ENCODE measurements around the gene TBP.

Gene TBP

GRCh38 chr6:170578909-170579308 is 24.7 kb downstream of the TBP start:
- TF ChIP-seq POU6F1 (CRISPR knock-in tag; IDR thresholded peaks at IDR 0.05; ENCODE audit: borderline replicate concordance, low read depth) (no peak), CSRNP3 (CRISPR knock-in tag; IDR thresholded peaks at IDR 0.05) (no peak), PATZ1 (CRISPR knock-in tag; IDR thresholded peaks at IDR 0.05; ENCODE audit: borderline replicate concordance) (no peak), ZNF565 (CRISPR knock-in tag; conservative IDR thresholded peaks at IDR 0.05; ENCODE audit: low read depth) (no peak), BACH2 (CRISPR knock-in tag; IDR thresholded peaks at IDR 0.05; ENCODE audit: borderline replicate concordance) (no peak), ZC3H10 (CRISPR knock-in tag; IDR thresholded peaks at IDR 0.05) (no peak)
- ATAC-seq = no peak

- TF ChIP-seq TCF4 (CRISPR knock-in tag; IDR thresholded peaks at IDR 0.05; ENCODE audit: borderline replicate concordance) = no peak
- TF ChIP-seq OSR1 (CRISPR knock-in tag; IDR thresholded peaks at IDR 0.05) = no peak
- TF ChIP-seq ZFP3 (CRISPR knock-in tag; IDR thresholded peaks at IDR 0.05) = no peak
- peak; percentile 17; the same call in 1 of the 2 replicates for TF ChIP-seq ZNF70 (CRISPR knock-in tag; IDR thresholded peaks at IDR 0.05)
- no peak for TF ChIP-seq ZFP30 (CRISPR knock-in tag; IDR thresholded peaks at IDR 0.05)
- TF ChIP-seq CSRNP3 (CRISPR knock-in tag; IDR thresholded peaks at IDR 0.05) = no peak
- no peak for TF ChIP-seq PPARA (CRISPR knock-in tag; IDR thresholded peaks at IDR 0.05; ENCODE audit: borderline replicate concordance)
- TF ChIP-seq ZC3H10 (CRISPR knock-in tag; IDR thresholded peaks at IDR 0.05) = no peak
- no peak for TF ChIP-seq ESRRG (CRISPR knock-in tag; IDR thresholded peaks at IDR 0.05)
- no peak for ATAC-seq
Measured at GRCh38 chr6:170583756-170584180, 29.6 kb downstream of the TBP start.

- TF ChIP-seq ISL1 (CRISPR knock-in tag; IDR thresholded peaks at IDR 0.05) (no peak), PATZ1 (CRISPR knock-in tag; IDR thresholded peaks at IDR 0.05; ENCODE audit: borderline replicate concordance) (no peak), ESRRG (CRISPR knock-in tag; IDR thresholded peaks at IDR 0.05) (no peak), TOX (CRISPR knock-in tag; IDR thresholded peaks at IDR 0.05; ENCODE audit: borderline replicate concordance) (no peak), ZFP3 (CRISPR knock-in tag; IDR thresholded peaks at IDR 0.05) (0 out of 2 replicates have a peak, but pooled peaks have one; percentile 33)
Measured at GRCh38 chr6:170584181-170584953, 30.2 kb downstream of the TBP start, which contains the start of gene PDCD2. TSS of gene PDCD2 (minus strand) at chr6:170584637. CDS start at chr6:170584581, 56 bp downstream.

GRCh38 chr6:170584954-170585498 is 30.9 kb downstream of the TBP start:
- peak; percentile 12 for ATAC-seq
- TF ChIP-seq TSHZ2 (CRISPR knock-in tag; IDR thresholded peaks at IDR 0.05) (no peak), BACH2 (CRISPR knock-in tag; IDR thresholded peaks at IDR 0.05; ENCODE audit: borderline replicate concordance) (no peak), RARB (CRISPR knock-in tag; IDR thresholded peaks at IDR 0.05) (no peak)

More at GRCh38 chr6:170584181-170584953, 30.2 kb downstream of the TBP start, which contains the start of gene PDCD2:
- peak; percentile 99 for ATAC-seq

All from SK-N-SH treated with all-trans-retinoic acid at 6 μM for 48 hours (cell line).